H1 (cell line): ENCODE data around the gene SRPRA. TPM values are rescaled to one million over a fixed set of nuclear protein-coding genes. Genes with fewer than 3 reads are reported as not detected.

Experiments used
- CTCF ChIA-PET: fragments of 300-600 bp; sonication (Branson Sonifier 250); formaldehyde crosslinking; loops from one replicate; lab custom pipeline; 2021; ENCODE audit not compliant: partially characterized antibody; lab: Charles Lee
- POLR2A ChIA-PET: fragments of 300-600 bp; sonication (Branson Sonifier 250); formaldehyde crosslinking; loops from one replicate; lab custom pipeline; 2021; ENCODE audit warnings: inconsistent platforms; ENCODE audit not compliant: partially characterized antibody; lab: Charles Lee
- DNase-seq, 2 experiments: peaks; one replicate each; pipeline versions ENCODE4 v3.0.0 to v3.0.0-alpha.2; 2010 to 2022; ENCODE audit warnings: low spot score in 2 of 2, low read depth in 1 of 2, mixed read lengths in 1 of 2
- FAIRE-seq: peaks from 2 replicates; lab custom pipeline; 2011; peaks lifted over from hg19 to GRCh38; lab: Jason Lieb, UNC
- H2AFZ ChIP-seq: 2 replicates; pipeline ENCODE4 v1.8.1; 2012; ENCODE audit warnings: low read length, inconsistent platforms
- H2AK5ac ChIP-seq: 2 replicates; pipeline ENCODE4 v1.6.1; 2013; ENCODE audit warnings: low read depth, low read length
- H2BK120ac ChIP-seq: replicated peaks from 2 replicates; pipeline ENCODE3; 2013; ENCODE audit warnings: low read depth, low read length, inconsistent platforms
- H2BK12ac ChIP-seq: 2 replicates; pipeline ENCODE4 v1.6.1; 2013; ENCODE audit warnings: low read depth, low read length
- H2BK15ac ChIP-seq: 2 replicates; pipeline ENCODE4 v1.6.1; 2013; ENCODE audit warnings: low read length
- H2BK20ac ChIP-seq: 2 replicates; pipeline ENCODE4 v1.6.1; 2013; ENCODE audit warnings: low read length
- H2BK5ac ChIP-seq: 2 replicates; pipeline ENCODE4 v1.6.1; 2013; ENCODE audit warnings: low read depth, low read length
- H3K14ac ChIP-seq: 2 replicates; pipeline ENCODE4 v1.6.1; 2013; ENCODE audit warnings: inconsistent platforms; ENCODE audit not compliant: insufficient read length
- H3K18ac ChIP-seq: 2 replicates; pipeline ENCODE4 v1.6.1; 2013; ENCODE audit warnings: low read length; ENCODE audit errors: extremely low read depth
- H3K23ac ChIP-seq: 2 replicates; pipeline ENCODE4 v1.6.1; 2013; ENCODE audit warnings: inconsistent platforms; ENCODE audit not compliant: insufficient read length
- H3K23me2 ChIP-seq: 2 replicates; pipeline ENCODE4 v1.6.1; 2013; ENCODE audit warnings: low read depth, low read length
- H3K27ac ChIP-seq: 2 replicates; pipeline ENCODE4 v1.6.1; 2011; ENCODE audit warnings: low read depth, low read length, inconsistent platforms
- H3K27me3 ChIP-seq, 4 experiments: replicated peaks in 1 of 4; 1 replicate in 1 of 4; 2 replicates in 3 of 4; pipeline versions ENCODE4 v1.6.1 to v1.8.1; 2011 to 2013; ENCODE audit warnings: low read length in 3 of 4, mild to moderate bottlenecking in 3 of 4, inconsistent platforms in 2 of 4, mixed read lengths in 2 of 4, moderate library complexity in 1 of 4; ENCODE audit not compliant: control insufficient read depth in 3 of 4, insufficient read depth in 3 of 4; ENCODE audit errors: extremely low read depth in 1 of 4
- H3K36me3 ChIP-seq, 4 experiments: 2 replicates each; pipeline versions ENCODE4 v1.6.1 to v1.8.1; 2011 to 2013; ENCODE audit warnings: mild to moderate bottlenecking in 4 of 4, low read length in 3 of 4, moderate library complexity in 2 of 4, control low read depth in 1 of 4, inconsistent platforms in 1 of 4; ENCODE audit not compliant: insufficient read depth in 4 of 4, control insufficient read depth in 2 of 4
- H3K4ac ChIP-seq: replicated peaks from 2 replicates; pipeline ENCODE3; 2013; ENCODE audit warnings: low read length, low read depth, mixed read lengths, inconsistent platforms; ENCODE audit not compliant: insufficient read length
- H3K4me1 ChIP-seq, 4 experiments: replicated peaks in 1 of 4; 1 replicate in 1 of 4; 2 replicates in 3 of 4; pipeline versions ENCODE4 v1.6.1 to v1.8.1; 2011 to 2013; ENCODE audit warnings: low read length in 3 of 4, inconsistent platforms in 2 of 4, mixed read lengths in 1 of 4; ENCODE audit not compliant: insufficient read depth in 4 of 4, control insufficient read depth in 3 of 4
- H3K4me2 ChIP-seq, 2 experiments: 2 replicates each; pipeline versions ENCODE4 v1.6.1 to v1.8.1; 2011 to 2013; ENCODE audit warnings: low read depth in 2 of 2, low read length in 2 of 2, control low read depth in 1 of 2, inconsistent platforms in 1 of 2, mild to moderate bottlenecking in 1 of 2; ENCODE audit not compliant: insufficient read depth in 1 of 2
- H3K4me3 ChIP-seq, 4 experiments: fragments of 200-600, 300-600 bp in 1 of 4; sonication (generic), shearing (Covaris generic), sonication (Bioruptor Twin) in 1 of 4; 2 replicates each; pipeline versions ENCODE4 v1.5.1 to v1.8.1; 2011 to 2016; ENCODE audit warnings: low read length in 4 of 4, low read depth in 3 of 4, control low read depth in 2 of 4, inconsistent platforms in 2 of 4, mild to moderate bottlenecking in 2 of 4, mixed read lengths in 1 of 4, moderate library complexity in 1 of 4; ENCODE audit not compliant: insufficient read depth in 2 of 4; ENCODE audit errors: extremely low read depth in 1 of 4
- H3K56ac ChIP-seq: replicated peaks from 2 replicates; pipeline ENCODE3; 2013; ENCODE audit warnings: low read depth, mild to moderate bottlenecking, mixed read lengths, low read length, inconsistent platforms; ENCODE audit not compliant: insufficient read length
- H3K79me1 ChIP-seq: 2 replicates; pipeline ENCODE4 v1.6.1; 2013; ENCODE audit warnings: low read depth, low read length, control low read depth
- H3K79me2 ChIP-seq, 2 experiments: 2 replicates each; pipeline versions ENCODE4 v1.6.1 to v1.8.1; 2012 to 2013; ENCODE audit warnings: low read length in 2 of 2, mild to moderate bottlenecking in 2 of 2, inconsistent platforms in 1 of 2; ENCODE audit not compliant: insufficient read depth in 2 of 2, control insufficient read depth in 1 of 2
- H3K9ac ChIP-seq, 4 experiments: replicated peaks in 1 of 4; 1 replicate in 1 of 4; 2 replicates in 3 of 4; pipeline versions ENCODE4 v1.6.1 to v1.8.1; 2011 to 2013; ENCODE audit warnings: low read depth in 3 of 4, low read length in 3 of 4, control low read depth in 2 of 4, mild to moderate bottlenecking in 2 of 4, moderate library complexity in 2 of 4, inconsistent platforms in 1 of 4; ENCODE audit errors: extremely low read depth in 1 of 4
- H3K9me3 ChIP-seq, 2 experiments: 2 replicates each; pipeline versions ENCODE4 v1.6.1 to v1.8.1; 2012 to 2013; ENCODE audit warnings: mild to moderate bottlenecking in 2 of 2, moderate library complexity in 2 of 2, control low read depth in 1 of 2, inconsistent platforms in 1 of 2, low read depth in 1 of 2, low read length in 1 of 2, mixed read lengths in 1 of 2; ENCODE audit not compliant: insufficient read depth in 2 of 2
- H4K20me1 ChIP-seq, 2 experiments: replicated peaks in 1 of 2; 2 replicates each; pipeline versions ENCODE3 to v1.8.1; 2011 to 2013; ENCODE audit warnings: inconsistent platforms in 2 of 2, low read length in 2 of 2, mild to moderate bottlenecking in 1 of 2; ENCODE audit not compliant: insufficient read depth in 2 of 2, control insufficient read depth in 1 of 2
- H4K5ac ChIP-seq: 2 replicates; pipeline ENCODE4 v1.6.1; 2013; ENCODE audit warnings: low read length, low read depth, mixed read lengths, inconsistent platforms; ENCODE audit not compliant: insufficient read length
- H4K8ac ChIP-seq: 2 replicates; pipeline ENCODE4 v1.8.0; 2013; ENCODE audit warnings: mild to moderate bottlenecking, moderate library complexity, low read length, inconsistent platforms; ENCODE audit not compliant: insufficient read depth; ENCODE audit errors: extremely low read depth
- H4K91ac ChIP-seq: replicated peaks from 2 replicates; pipeline ENCODE3; 2013; ENCODE audit warnings: low read length, mixed read lengths, inconsistent platforms; ENCODE audit not compliant: insufficient read length
- ASH2L ChIP-seq: fragments of 200-600, 300-600 bp; sonication (generic); IDR thresholded peaks from one replicate; pipeline ENCODE4 v1.7.1; 2017; ENCODE audit warnings: low read length
- BRCA1 ChIP-seq: IDR thresholded peaks from 2 replicates; pipeline ENCODE4 v1.6.1; 2012; ENCODE audit warnings: low read depth, low read length, improper control_type of control experiment
- CEBPB ChIP-seq: IDR thresholded peaks from 2 replicates; pipeline ENCODE4 v1.6.1; 2012; ENCODE audit warnings: low read depth, low read length
- HDAC6 ChIP-seq: IDR thresholded peaks from one replicate; pipeline ENCODE4 v1.7.1; 2012; ENCODE audit warnings: low read depth, mild to moderate bottlenecking, inconsistent platforms, low read length, moderate library complexity
- JUND ChIP-seq: IDR thresholded peaks from 2 replicates; pipeline ENCODE4 v1.6.1; 2011; ENCODE audit warnings: mild to moderate bottlenecking, improper control_type of control experiment, low read length
- MAFK ChIP-seq: IDR thresholded peaks from 2 replicates; pipeline ENCODE4 v1.6.1; 2012; ENCODE audit warnings: low read depth, mild to moderate bottlenecking, improper control_type of control experiment, low read length
- POLR2AphosphoS5 ChIP-seq: IDR thresholded peaks from 2 replicates; pipeline ENCODE4 v1.6.1; 2011; ENCODE audit warnings: low read depth, low read length
- SRF ChIP-seq: IDR thresholded peaks from 2 replicates; pipeline ENCODE4 v1.6.1; 2011; ENCODE audit warnings: mild to moderate bottlenecking, low read depth, low read length, moderate library complexity
- TCF12 ChIP-seq: IDR thresholded peaks from 2 replicates; pipeline ENCODE4 v1.6.1; 2011; ENCODE audit warnings: low read depth, mild to moderate bottlenecking, low read length
- ZNF274 ChIP-seq: IDR thresholded peaks from 2 replicates; pipeline ENCODE4 v1.7.0; 2012; ENCODE audit warnings: low read length, borderline replicate concordance; ENCODE audit errors: extremely low read depth
- WGBS, 2 experiments: shearing (Covaris generic) in 1 of 2; methylation state at CpG; one replicate each; pipeline versions ENCODE4 v1.1.6 to v1.1.7; 2013 to 2015; ENCODE audit warnings: low lambda C conversion rate in 2 of 2, mixed read lengths in 2 of 2, inconsistent platforms in 1 of 2, low coverage in 1 of 2, missing lambda C conversion rate in 1 of 2; ENCODE audit not compliant: insufficient replicate concordance in 2 of 2, insufficient coverage in 1 of 2, insufficient read length in 1 of 2; ENCODE audit errors: extremely low coverage in 1 of 2, missing lambda C conversion rate in 1 of 2; 5-methylcytosine and 5-hydroxymethylcytosine counted together
- polyA plus RNA-seq, 7 experiments: library from polyadenylated mRNA; depleted of rRNA in 3 of 7; stranded (reverse) in 5 of 7; unstranded in 2 of 7; fragments of >200 nt in 5 of 7; fragments of 200-250 nt in 2 of 7; gene quantifications; 1 replicate in 5 of 7; 2 replicates in 1 of 7; 4 replicates in 1 of 7; pipeline versions ENCODE4 v1.2.1 to v1.2.3, GENCODE V29; 2011 to 2013; ENCODE audit warnings: missing spikeins in 2 of 7, mixed read lengths in 2 of 7
- total RNA-seq: library from RNA; stranded (reverse); fragmentation: NEBNext Ultra II Directional; extraction: Animal tissue kit (Norgen Biotek cat#: 25700); gene quantifications from 2 replicates; pipeline ENCODE4 v1.2.1, GENCODE V29; 2021

The SRPRA gene
- total and polyA plus RNA-seq, 2 of the 8 experiments (the other 6 are each of a cell fraction or from before 2014, with no cell fraction given), result 57.6 to 62.0 TPM

DNA sequence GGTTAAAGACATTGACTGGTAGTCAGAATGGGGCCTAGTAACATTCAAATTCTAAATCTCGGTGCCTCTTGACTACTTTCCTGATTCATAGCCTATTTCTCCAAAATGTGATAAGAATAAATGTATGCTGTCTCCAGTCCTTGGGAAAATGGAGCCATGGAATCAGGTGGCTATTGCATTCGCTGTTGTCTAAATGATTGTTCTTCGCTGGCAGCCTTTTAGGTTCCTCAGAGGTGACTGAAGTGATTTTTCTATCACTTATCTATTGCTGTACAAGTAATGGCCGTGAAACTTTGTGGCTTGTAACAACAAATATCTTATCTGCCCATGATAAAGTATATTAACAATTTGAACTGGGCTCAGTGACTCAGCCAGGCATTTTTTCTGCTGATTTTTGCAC, 15.4 kb downstream of the SRPRA start:
- H3K18ac ChIP-seq, result no peak overlapping the region
- no peaks in the 10 kb centered on the region for H3K4me1 ChIP-seq
- H4K8ac ChIP-seq, result no peak overlapping the region
- CTCF ChIA-PET, result no interaction called here
- no peak overlapping the region for H3K27ac ChIP-seq
- no peak overlapping the region for H4K5ac ChIP-seq
- no peak overlapping the region for H3K23ac ChIP-seq
- H2AFZ ChIP-seq, result no peak overlapping the region
- H3K56ac ChIP-seq, result no peak overlapping the region
- H3K9ac ChIP-seq, result no peak overlapping the region
- H3K4ac ChIP-seq, result no peak overlapping the region
- H4K91ac ChIP-seq, result no peak overlapping the region
- no peaks in the 10 kb centered on the region for H3K9me3 ChIP-seq
- H3K4me3 ChIP-seq, result no peak overlapping the region
- no peak overlapping the region for H3K14ac ChIP-seq
- no peak overlapping the region for H3K4me2 ChIP-seq
- peaks cover 4 to 49% (median 28%) of the 10 kb centered on the region in 4 experiments for H3K36me3 ChIP-seq
- H3K27me3 ChIP-seq, result no peaks in the 10 kb centered on the region
- DNase-seq (no peak), FAIRE-seq (no peak)
- H3K79me2 ChIP-seq, result no peaks in the 10 kb centered on the region
- no peak overlapping the region for H2BK5ac ChIP-seq
- TF ChIP-seq CEBPB (no peak), ASH2L (no peak), TCF12 (no peak), HDAC6 (no peak), ZNF274 (no peak), JUND (no peak), BRCA1 (no peak), MAFK (no peak), POLR2AphosphoS5 (no peak), SRF (no peak)
- H4K20me1 ChIP-seq, result peaks cover 0 to 4% of the 10 kb centered on the region in 2 experiments
- 91% methylated on average over 4 of the region's 4 CpGs; no CpG with 5 or more reads in 1 of the 2 experiments for WGBS, 2 experiments
- no peak overlapping the region for H2BK120ac ChIP-seq
- H2BK20ac ChIP-seq, result no peak overlapping the region
- no peaks in the 10 kb centered on the region; the same call in 1 of the 2 replicates for H3K79me1 ChIP-seq
- H2AK5ac ChIP-seq, result no peak overlapping the region
- H2BK15ac ChIP-seq, result no peak overlapping the region
- H3K23me2 ChIP-seq, result no peaks in the 10 kb centered on the region
- POLR2A ChIA-PET, result interaction anchor here (2.9 kb wide), 1 partner anchor 9 kb away, joined by 11 read pairs; no protein-coding TSS in a partner anchor
- no peak overlapping the region for H2BK12ac ChIP-seq
